ENCODE data around the gene TMEM235. TPM values are rescaled to one million over a fixed set of nuclear protein-coding genes. Genes with fewer than 3 reads are reported as not detected.

The TMEM235 gene
- total RNA-seq, 1 donor from 2014 or later, result 21.1 TPM

- no peak overlapping the region for H3K4me3 Mint-ChIP-seq (ENCODE audit: unreplicated experiment)
- no peak for DNase-seq (ENCODE audit: low spot score)
Measured at GRCh38 chr17:78259192-78259554, 27.7 kb downstream of the TMEM235 start.

GRCh38 chr17:78263063-78263735 is 31.8 kb downstream of the TMEM235 start:
- Mint-ChIP-seq H3K36me3 (ENCODE audit: low read depth, unreplicated experiment) (no peaks in the 10 kb centered on the region), H3K27me3 (ENCODE audit: unreplicated experiment) (peaks cover 8% of the 10 kb centered on the region), H3K4me1 (ENCODE audit: unreplicated experiment) (peaks cover 22% of the 10 kb centered on the region), H3K27ac (ENCODE audit: unreplicated experiment) (no peak overlapping the region), H3K4me3 (ENCODE audit: unreplicated experiment) (no peak overlapping the region), H3K9me3 (ENCODE audit: unreplicated experiment) (no peaks in the 10 kb centered on the region)
- DNase-seq (ENCODE audit: low spot score), result no peak
- no peak for TF ChIP-seq CTCF (IDR thresholded peaks at IDR 0.05; ENCODE audit: unreplicated experiment)

More at GRCh38 chr17:78259192-78259554, 27.7 kb downstream of the TMEM235 start:
- Mint-ChIP-seq H3K36me3 (ENCODE audit: low read depth, unreplicated experiment) (no peaks in the 10 kb centered on the region), H3K4me1 (ENCODE audit: unreplicated experiment) (peaks cover 40% of the 10 kb centered on the region), H3K27me3 (ENCODE audit: unreplicated experiment) (peaks cover 20% of the 10 kb centered on the region), H3K9me3 (ENCODE audit: unreplicated experiment) (no peaks in the 10 kb centered on the region), H3K27ac (ENCODE audit: unreplicated experiment) (no peak overlapping the region)
- no peak for TF ChIP-seq CTCF (IDR thresholded peaks at IDR 0.05; ENCODE audit: unreplicated experiment)

GRCh38 chr17:78263736-78264340 is 32.4 kb downstream of the TMEM235 start:
- Mint-ChIP-seq H3K4me1 (ENCODE audit: unreplicated experiment) (peaks cover 27% of the 10 kb centered on the region), H3K27ac (ENCODE audit: unreplicated experiment) (no peak overlapping the region), H3K9me3 (ENCODE audit: unreplicated experiment) (no peaks in the 10 kb centered on the region), H3K36me3 (ENCODE audit: low read depth, unreplicated experiment) (no peaks in the 10 kb centered on the region), H3K4me3 (ENCODE audit: unreplicated experiment) (no peak overlapping the region), H3K27me3 (ENCODE audit: unreplicated experiment) (peaks cover 8% of the 10 kb centered on the region)
- no peak for TF ChIP-seq CTCF (IDR thresholded peaks at IDR 0.05; ENCODE audit: unreplicated experiment)
- no peak for DNase-seq (ENCODE audit: low spot score)

GRCh38 chr17:78264590-78264989 is 33.2 kb downstream of the TMEM235 start:
- TF ChIP-seq CTCF (IDR thresholded peaks at IDR 0.05; ENCODE audit: unreplicated experiment), result no peak
- Mint-ChIP-seq H3K27me3 (ENCODE audit: unreplicated experiment) (peaks cover 6% of the 10 kb centered on the region), H3K4me1 (ENCODE audit: unreplicated experiment) (peaks cover 32% of the 10 kb centered on the region), H3K9me3 (ENCODE audit: unreplicated experiment) (no peaks in the 10 kb centered on the region), H3K27ac (ENCODE audit: unreplicated experiment) (peak overlapping the region; percentile 0), H3K36me3 (ENCODE audit: low read depth, unreplicated experiment) (no peaks in the 10 kb centered on the region), H3K4me3 (ENCODE audit: unreplicated experiment) (no peak overlapping the region)
- DNase-seq (ENCODE audit: low spot score), result no peak

- Mint-ChIP-seq H3K36me3 (ENCODE audit: low read depth, unreplicated experiment) (no peaks in the 10 kb centered on the region), H3K27ac (ENCODE audit: unreplicated experiment) (no peak overlapping the region), H3K4me3 (ENCODE audit: unreplicated experiment) (no peak overlapping the region), H3K9me3 (ENCODE audit: unreplicated experiment) (no peaks in the 10 kb centered on the region), H3K27me3 (ENCODE audit: unreplicated experiment) (peaks cover 6% of the 10 kb centered on the region), H3K4me1 (ENCODE audit: unreplicated experiment) (peaks cover 33% of the 10 kb centered on the region)
- no peak for DNase-seq (ENCODE audit: low spot score)
- TF ChIP-seq CTCF (IDR thresholded peaks at IDR 0.05; ENCODE audit: unreplicated experiment), result no peak
Measured at GRCh38 chr17:78265121-78265520, 33.7 kb downstream of the TMEM235 start.
